ENCODE measurements around the gene UBASH3A. TPM values are rescaled to one million over a fixed set of nuclear protein-coding genes. Genes with fewer than 3 reads are reported as not detected.
A peak's percentile ranks its signal among the peaks of the same experiment; 100 is the strongest.

The UBASH3A gene
- total and polyA plus RNA-seq, 8 donors: 0.18 to 4.6 (median 0.31) TPM; not detected in 1

- intact Hi-C loops (cut with DNase I; ENCODE audit: low total_unique reads): no loop called here
- 74 to 82% (median 80%) methylated on average over 17 of the region's 17 CpGs for WGBS, 5 donors
- H3K9me3 ChIP-seq: no peaks in the 10 kb centered on the region
- peak in 1 of 2 donors; percentile 46 for DNase-seq
- peaks cover 0 to 5% (median 0%) of the 10 kb centered on the region in 3 donors for H3K27me3 ChIP-seq
- peak within 1 kb of the TSS in 1 of 5 donors; percentile 23 for H3K27ac ChIP-seq
- no peaks in the 10 kb centered on the region for H3K4me1 ChIP-seq
- no peak within 1 kb of the TSS for H3K4me3 ChIP-seq
- no peaks in the 10 kb centered on the region for H3K36me3 ChIP-seq
- TF ChIP-seq POLR2AphosphoS5 (IDR thresholded peaks at IDR 0.05): no peak
- TF ChIP-seq POLR2A (IDR thresholded peaks at IDR 0.05): no peak
- no peak for TF ChIP-seq EP300 (IDR thresholded peaks at IDR 0.05)
- no peak for TF ChIP-seq CTCF (IDR thresholded peaks at IDR 0.05)
These were observed 7.6 kb upstream of the UBASH3A start, which contains the start of gene TMPRSS3 for GRCh38 chr21:42395905-42396651. TMPRSS3 (minus strand) TSS chr21:42396052; CDS start chr21:42395417, 635 bp downstream.

DNA sequence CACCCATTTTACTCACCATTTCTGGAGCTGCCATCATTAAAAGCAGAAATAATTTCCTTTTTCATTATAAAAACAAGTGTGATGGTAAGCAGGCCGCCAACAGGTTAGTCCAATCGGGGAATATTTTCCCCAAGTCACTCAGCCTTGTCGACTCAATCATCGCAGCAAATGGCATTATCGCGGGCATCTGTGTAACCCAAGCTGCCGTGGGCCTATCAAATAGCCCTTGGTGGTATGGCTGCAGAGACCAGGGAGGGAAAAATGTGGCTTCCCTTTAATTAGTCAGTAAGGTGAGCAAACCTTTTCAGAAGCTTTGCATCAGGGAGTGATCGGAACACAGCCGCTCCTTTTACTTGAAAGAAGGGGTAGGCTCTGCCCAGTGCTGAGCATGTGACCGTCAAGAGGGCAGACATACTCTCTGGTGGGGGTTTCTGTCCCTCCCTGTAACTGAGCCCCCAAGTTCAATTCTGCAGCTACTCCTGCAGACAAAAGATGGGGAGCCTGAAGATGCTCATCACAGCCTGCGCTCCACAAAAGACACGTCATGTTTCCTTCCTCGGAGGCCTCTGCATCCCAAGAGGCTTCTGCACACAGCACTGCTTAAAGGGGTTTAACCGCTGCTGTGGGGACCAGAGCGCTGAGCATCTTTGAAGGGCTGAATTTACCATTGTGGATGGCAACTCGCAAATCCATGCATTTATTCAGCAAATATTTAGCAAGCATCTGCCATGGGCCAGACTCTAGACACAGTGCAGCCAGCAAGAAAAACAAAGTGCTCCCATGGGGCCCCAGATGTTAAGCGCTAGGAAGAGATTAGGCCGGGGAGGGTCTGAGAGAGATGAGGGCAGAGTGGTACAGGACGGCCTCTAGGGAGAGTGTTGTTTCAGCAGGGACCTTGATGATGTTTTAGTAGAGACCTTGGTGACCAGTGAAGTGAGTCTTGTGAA is 6.6 kb upstream of the UBASH3A start:
- no peaks in the 10 kb centered on the region for H3K36me3 ChIP-seq
- no peak for DNase-seq
- H3K4me1 ChIP-seq: peaks cover 0 to 3% (median 0%) of the 10 kb centered on the region in 4 donors
- intact Hi-C loops (cut with DNase I; ENCODE audit: low total_unique reads): no loop called here
- 87 to 92% (median 91%) methylated on average over 19 of the region's 19 CpGs for WGBS, 5 donors
- peaks cover 0 to 7% (median 2%) of the 10 kb centered on the region in 4 donors for H3K9me3 ChIP-seq
- no peak overlapping the region for H3K4me3 ChIP-seq
- H3K27me3 ChIP-seq: no peaks in the 10 kb centered on the region
- no peak overlapping the region for H3K27ac ChIP-seq
- TF ChIP-seq CTCF (IDR thresholded peaks at IDR 0.05) (no peak), POLR2A (IDR thresholded peaks at IDR 0.05) (no peak), POLR2AphosphoS5 (IDR thresholded peaks at IDR 0.05) (no peak), EP300 (IDR thresholded peaks at IDR 0.05) (no peak)

GRCh38 chr21:42397746-42398394 is 5.8 kb upstream of the UBASH3A start:
- Histone ChIP-seq H3K27ac (no peak overlapping the region), H3K9me3 (peaks cover 0 to 9% (median 2%) of the 10 kb centered on the region in 4 donors), H3K4me3 (no peak overlapping the region), H3K27me3 (no peaks in the 10 kb centered on the region), H3K4me1 (peaks cover 0 to 4% (median 1%) of the 10 kb centered on the region in 4 donors), H3K36me3 (no peaks in the 10 kb centered on the region)
- TF ChIP-seq EP300 (IDR thresholded peaks at IDR 0.05) (no peak), POLR2A (IDR thresholded peaks at IDR 0.05) (no peak), POLR2AphosphoS5 (IDR thresholded peaks at IDR 0.05) (no peak), CTCF (IDR thresholded peaks at IDR 0.05) (no peak)
- WGBS, 5 donors: 89 to 96% (median 93%) methylated on average over 14 of the region's 14 CpGs
- intact Hi-C loops (cut with DNase I; ENCODE audit: low total_unique reads): no loop called here
- no peak for DNase-seq
